CD8-positive, alpha-beta memory T cell (primary cell): ENCODE measurements around the gene PRUNE2. TPM values are rescaled to one million over a fixed set of nuclear protein-coding genes. Genes with fewer than 3 reads are reported as not detected.

Source experiments
- CTCF ChIA-PET: fragments of 350-600 bp; sonication (Branson Sonifier 250); formaldehyde crosslinking; loops from one replicate; lab custom pipeline; 2021; ENCODE audit warnings: antibody characterized with exemption; lab: Charles Lee
- POLR2A ChIA-PET: fragments of 350-600 bp; sonication (Branson Sonifier 250); formaldehyde crosslinking; loops from one replicate; lab custom pipeline; 2021; ENCODE audit warnings: antibody characterized with exemption; lab: Charles Lee
- DNase-seq, 5 donors: peaks; one replicate each; pipeline versions ENCODE4 v3.0.0 to v3.0.0-alpha.2; 2020 to 2022; ENCODE audit warnings: mixed read lengths in 1 of 5
- H3K27ac ChIP-seq: one replicate; pipeline ENCODE4 v1.7.0; 2013; ENCODE audit warnings: low read depth, mild to moderate bottlenecking, low read length, moderate library complexity
- H3K27me3 ChIP-seq: 2 replicates; pipeline ENCODE4 v1.7.0; 2013; ENCODE audit warnings: low read length, mild to moderate bottlenecking; ENCODE audit not compliant: insufficient read depth, poor library complexity, severe bottlenecking
- H3K36me3 ChIP-seq: 2 replicates; pipeline ENCODE4 v1.7.0; 2013; ENCODE audit warnings: mild to moderate bottlenecking, low read length, moderate library complexity; ENCODE audit not compliant: insufficient read depth
- H3K4me1 ChIP-seq: 2 replicates; pipeline ENCODE4 v1.7.0; 2013; ENCODE audit warnings: mild to moderate bottlenecking, low read length, moderate library complexity; ENCODE audit not compliant: insufficient read depth
- H3K4me3 ChIP-seq: 2 replicates; pipeline ENCODE4 v1.7.0; 2013; ENCODE audit warnings: mild to moderate bottlenecking, low read length
- H3K9me3 ChIP-seq: 2 replicates; pipeline ENCODE4 v1.7.0; 2013; ENCODE audit warnings: mild to moderate bottlenecking, low read length
- H3K27ac Mint-ChIP-seq, 8 donors: one replicate each; pipeline ENCODE4 v1.8.0; 2020 to 2021; ENCODE audit warnings: mixed read lengths in 8 of 8, mild to moderate bottlenecking in 6 of 8, inconsistent platforms in 3 of 8, moderate library complexity in 3 of 8
- H3K27me3 Mint-ChIP-seq, 2 donors: one replicate each; pipeline ENCODE4 v1.8.0; 2020 to 2021; ENCODE audit warnings: mixed read lengths in 2 of 2, mild to moderate bottlenecking in 1 of 2, moderate library complexity in 1 of 2
- H3K36me3 Mint-ChIP-seq, 3 donors: one replicate each; pipeline ENCODE4 v1.8.0; 2020 to 2021; ENCODE audit warnings: mixed read lengths in 3 of 3, inconsistent platforms in 1 of 3, mild to moderate bottlenecking in 1 of 3
- H3K4me1 Mint-ChIP-seq, 3 donors: one replicate each; pipeline ENCODE4 v1.8.0; 2020 to 2021; ENCODE audit warnings: mixed read lengths in 3 of 3, inconsistent platforms in 1 of 3, mild to moderate bottlenecking in 1 of 3
- H3K4me3 Mint-ChIP-seq, 7 donors: one replicate each; pipeline ENCODE4 v1.8.0; 2020 to 2021; ENCODE audit warnings: mixed read lengths in 7 of 7, mild to moderate bottlenecking in 6 of 7, moderate library complexity in 4 of 7, inconsistent platforms in 2 of 7
- H3K9me3 Mint-ChIP-seq, 5 donors: one replicate each; pipeline ENCODE4 v1.8.0; 2020 to 2022; ENCODE audit warnings: mixed read lengths in 5 of 5, mild to moderate bottlenecking in 3 of 5, moderate library complexity in 2 of 5, inconsistent platforms in 1 of 5
- polyA plus RNA-seq: library from polyadenylated mRNA; unstranded; fragments of 300-500 nt; fragmentation: Illumina TruSeq; gene quantifications from one replicate; pipeline ENCODE4 v1.2.3, GENCODE V29; 2021
- total RNA-seq, 2 experiments: library from RNA; stranded (reverse); gene quantifications; one replicate each; pipeline ENCODE4 v1.2.3, GENCODE V29; 2021

The PRUNE2 gene
- total and polyA plus RNA-seq, 3 experiments from 2014 or later = 0.21 to 0.53 (median 0.48) TPM

GRCh38 chr9:76704593-76705204 is 201.2 kb downstream of the PRUNE2 start:
- H3K4me3 Mint-ChIP-seq = no peak overlapping the region
- no peaks in the 10 kb centered on the region for H3K9me3 ChIP-seq
- peaks cover 0 to 5% (median 0%) of the 10 kb centered on the region in 3 donors for H3K4me1 Mint-ChIP-seq
- peak in 2 of 5 donors; percentile 28 to 31 for DNase-seq
- no peaks in the 10 kb centered on the region for H3K36me3 ChIP-seq
- H3K27ac Mint-ChIP-seq = peak overlapping the region in 1 of 8 donors; percentile 35
- H3K27me3 ChIP-seq = no peaks in the 10 kb centered on the region
- no peaks in the 10 kb centered on the region for H3K36me3 Mint-ChIP-seq
- H3K4me1 ChIP-seq = peaks cover 4% of the 10 kb centered on the region
- H3K9me3 Mint-ChIP-seq = no peaks in the 10 kb centered on the region
- peaks cover 16 to 65% of the 10 kb centered on the region in 2 donors for H3K27me3 Mint-ChIP-seq
- CTCF ChIA-PET = interaction anchor here (0.7 to 6.9 kb wide), 10 partner anchors 11 to 310 kb away, joined by 3 to 38 read pairs (median 4); partner anchors contain the start of gene RFK
- no peak overlapping the region for H3K27ac ChIP-seq
- H3K4me3 ChIP-seq = no peak overlapping the region
- POLR2A ChIA-PET = no interaction called here

DNA sequence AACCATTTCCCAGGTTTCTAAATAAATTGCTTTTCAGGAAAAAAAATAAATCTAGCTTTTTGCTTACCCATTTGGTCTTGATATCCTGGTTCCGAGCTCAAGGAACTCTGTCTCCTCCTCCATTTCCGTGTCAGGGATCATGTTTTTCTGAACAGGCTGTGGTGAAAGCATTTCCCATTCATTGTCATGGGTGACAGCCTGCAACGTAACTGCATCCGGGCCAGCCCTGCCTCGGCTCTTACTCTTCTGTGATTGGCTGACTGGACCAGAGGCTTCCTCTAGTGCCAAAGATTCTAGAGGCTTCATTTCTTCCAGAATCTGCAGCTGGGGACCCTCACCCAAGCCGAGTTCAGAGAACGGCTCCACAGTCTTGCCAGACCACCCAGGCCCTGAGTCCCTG is 202.6 kb downstream of the PRUNE2 start:
- POLR2A ChIA-PET = no interaction called here

DNA sequence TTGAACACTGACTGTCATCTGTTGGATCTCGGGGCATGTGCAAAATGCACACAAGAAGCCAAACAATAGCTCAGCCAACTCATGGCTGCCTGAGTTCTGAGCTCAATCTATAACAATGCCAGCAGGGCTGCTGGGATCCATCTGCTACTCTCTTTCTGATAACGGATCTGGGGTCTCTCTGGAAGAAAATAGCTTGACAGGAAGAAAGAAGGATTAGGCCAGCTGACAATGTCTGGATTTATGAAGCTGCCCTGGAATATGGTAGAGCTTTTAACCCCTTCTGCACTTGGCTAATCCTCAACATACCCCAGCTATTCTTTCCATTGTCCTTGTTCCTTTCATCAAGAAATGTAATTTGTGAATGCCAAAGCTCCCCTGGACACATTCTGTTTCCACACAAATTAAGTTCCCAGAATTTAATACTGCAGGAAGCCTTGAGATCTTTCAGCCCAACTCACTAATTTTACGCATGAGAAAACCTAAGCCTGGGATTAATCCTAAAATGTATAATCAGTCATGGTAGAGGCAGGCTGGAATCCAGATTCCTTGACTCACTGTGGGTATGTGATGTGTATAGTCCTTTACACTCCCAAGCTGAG is 204.4 kb downstream of the PRUNE2 start:
- peaks cover 12 to 38% of the 10 kb centered on the region in 2 donors for H3K27me3 Mint-ChIP-seq

More for the DNA sequence above, 202.6 kb downstream of the PRUNE2 start:
- Mint-ChIP-seq H3K27me3 (peaks cover 18 to 50% of the 10 kb centered on the region in 2 donors), H3K27ac (peak overlapping the region in 1 of 8 donors; percentile 74), H3K4me3 (no peak overlapping the region), H3K36me3 (no peaks in the 10 kb centered on the region), H3K4me1 (peaks cover 0 to 5% (median 0%) of the 10 kb centered on the region in 3 donors), H3K9me3 (no peaks in the 10 kb centered on the region)
- H3K27me3 ChIP-seq = no peaks in the 10 kb centered on the region
- H3K4me1 ChIP-seq = peaks cover 4% of the 10 kb centered on the region
- H3K36me3 ChIP-seq = no peaks in the 10 kb centered on the region
- no peak overlapping the region for H3K4me3 ChIP-seq
- H3K27ac ChIP-seq = no peak overlapping the region
- CTCF ChIA-PET = interaction anchor here (0.7 to 6.9 kb wide), 4 partner anchors 9 to 309 kb away, joined by 3 to 38 read pairs (median 10); partner anchors contain the start of gene RFK
- no peak for DNase-seq
- no peaks in the 10 kb centered on the region for H3K9me3 ChIP-seq

GRCh38 chr9:76700916-76701315 is 205.0 kb downstream of the PRUNE2 start:
- Histone ChIP-seq H3K4me1 (peaks cover 4% of the 10 kb centered on the region), H3K27me3 (no peaks in the 10 kb centered on the region), H3K9me3 (no peaks in the 10 kb centered on the region), H3K4me3 (no peak overlapping the region), H3K27ac (no peak overlapping the region), H3K36me3 (no peaks in the 10 kb centered on the region)
- Mint-ChIP-seq H3K27me3 (peaks cover 9 to 37% of the 10 kb centered on the region in 2 donors), H3K4me1 (peaks cover 0 to 5% (median 0%) of the 10 kb centered on the region in 3 donors), H3K9me3 (no peaks in the 10 kb centered on the region), H3K27ac (no peak overlapping the region), H3K36me3 (no peaks in the 10 kb centered on the region), H3K4me3 (no peak overlapping the region)
- DNase-seq = no peak
- CTCF ChIA-PET = interaction anchor here (0.7 to 6.9 kb wide), 4 partner anchors 9 to 253 kb away, joined by 3 to 38 read pairs (median 4); partner anchors contain the start of gene GCNT1
- POLR2A ChIA-PET = interaction anchor here (0.6 kb wide), 2 partner anchors 135 to 317 kb away, joined by 4 to 5 read pairs; no protein-coding TSS in a partner anchor

More for the DNA sequence above, 204.4 kb downstream of the PRUNE2 start:
- Histone ChIP-seq H3K9me3 (no peaks in the 10 kb centered on the region), H3K27me3 (no peaks in the 10 kb centered on the region), H3K4me3 (no peak overlapping the region), H3K4me1 (peaks cover 4% of the 10 kb centered on the region), H3K36me3 (no peaks in the 10 kb centered on the region), H3K27ac (no peak overlapping the region)
- H3K4me3 Mint-ChIP-seq = no peak overlapping the region
- ChIA-PET CTCF (interaction anchor here (0.7 to 6.9 kb wide), 4 partner anchors 10 to 254 kb away, joined by 3 to 38 read pairs (median 4); partner anchors contain the start of gene GCNT1), POLR2A (interaction anchor here (0.6 kb wide), 2 partner anchors 135 to 318 kb away, joined by 4 to 5 read pairs; no protein-coding TSS in a partner anchor)
- DNase-seq = no peak
- no peaks in the 10 kb centered on the region for H3K9me3 Mint-ChIP-seq
- peaks cover 0 to 5% (median 0%) of the 10 kb centered on the region in 3 donors for H3K4me1 Mint-ChIP-seq
- no peaks in the 10 kb centered on the region for H3K36me3 Mint-ChIP-seq
- no peak overlapping the region for H3K27ac Mint-ChIP-seq

DNA sequence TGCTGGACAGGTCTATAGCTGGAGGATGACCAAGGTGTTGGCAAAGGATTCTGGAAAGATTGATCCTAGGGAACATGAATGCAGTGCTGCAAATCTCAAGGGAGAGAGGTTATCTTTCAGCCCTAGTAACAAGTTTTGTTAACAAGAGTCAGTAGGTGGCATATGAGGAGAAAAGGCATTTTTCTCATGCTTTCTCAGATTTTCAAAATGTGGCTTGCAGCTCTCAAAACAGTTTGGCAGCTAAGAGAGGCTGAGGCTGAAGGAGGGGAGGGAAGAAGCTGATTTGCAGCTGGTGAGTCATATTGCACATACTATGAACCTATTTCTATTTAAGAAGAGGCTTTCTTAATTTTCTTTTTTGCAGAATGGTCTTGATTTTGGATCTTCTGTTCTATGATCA is 205.9 kb downstream of the PRUNE2 start:
- Mint-ChIP-seq H3K4me1 (peaks cover 0 to 5% (median 0%) of the 10 kb centered on the region in 3 donors), H3K4me3 (no peak overlapping the region), H3K27ac (no peak overlapping the region), H3K27me3 (peaks cover 11 to 40% of the 10 kb centered on the region in 2 donors), H3K36me3 (no peaks in the 10 kb centered on the region), H3K9me3 (no peaks in the 10 kb centered on the region)
- H3K9me3 ChIP-seq = no peaks in the 10 kb centered on the region
- ChIA-PET POLR2A (no interaction called here), CTCF (no interaction called here)
- no peak for DNase-seq
- no peak overlapping the region for H3K27ac ChIP-seq
- peaks cover 4% of the 10 kb centered on the region for H3K4me1 ChIP-seq
- no peaks in the 10 kb centered on the region for H3K36me3 ChIP-seq
- no peak overlapping the region for H3K4me3 ChIP-seq
- H3K27me3 ChIP-seq = no peaks in the 10 kb centered on the region

DNA sequence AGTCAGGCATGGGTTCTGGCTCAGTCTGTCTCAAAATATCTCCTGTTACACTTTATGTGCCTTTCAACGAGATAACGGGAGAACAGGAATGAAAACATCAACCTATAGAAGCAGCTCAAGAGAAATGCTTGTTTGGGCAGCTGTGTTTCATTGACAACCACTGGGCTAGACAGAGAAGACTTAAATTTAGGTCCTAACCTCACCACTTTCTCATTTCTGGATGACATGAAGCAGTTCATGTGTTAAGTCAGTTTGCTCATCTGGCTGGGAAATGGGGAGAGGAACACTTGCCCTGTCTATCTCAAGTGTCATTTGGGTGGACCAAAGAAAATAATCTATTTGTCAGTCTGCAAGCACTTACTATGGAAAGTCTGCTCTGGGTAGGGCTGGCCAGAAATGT is 208.4 kb downstream of the PRUNE2 start:
- H3K27me3 ChIP-seq = no peaks in the 10 kb centered on the region
- no peaks in the 10 kb centered on the region for H3K4me1 ChIP-seq
- H3K36me3 ChIP-seq = no peaks in the 10 kb centered on the region
- H3K27ac ChIP-seq = no peak overlapping the region
- Mint-ChIP-seq H3K27ac (no peak overlapping the region), H3K27me3 (peaks cover 8 to 26% of the 10 kb centered on the region in 2 donors), H3K4me3 (no peak overlapping the region), H3K4me1 (no peaks in the 10 kb centered on the region), H3K9me3 (no peaks in the 10 kb centered on the region), H3K36me3 (no peaks in the 10 kb centered on the region)
- ChIA-PET POLR2A (no interaction called here), CTCF (no interaction called here)
- H3K4me3 ChIP-seq = no peak overlapping the region
- no peak for DNase-seq
- H3K9me3 ChIP-seq = no peaks in the 10 kb centered on the region

DNA sequence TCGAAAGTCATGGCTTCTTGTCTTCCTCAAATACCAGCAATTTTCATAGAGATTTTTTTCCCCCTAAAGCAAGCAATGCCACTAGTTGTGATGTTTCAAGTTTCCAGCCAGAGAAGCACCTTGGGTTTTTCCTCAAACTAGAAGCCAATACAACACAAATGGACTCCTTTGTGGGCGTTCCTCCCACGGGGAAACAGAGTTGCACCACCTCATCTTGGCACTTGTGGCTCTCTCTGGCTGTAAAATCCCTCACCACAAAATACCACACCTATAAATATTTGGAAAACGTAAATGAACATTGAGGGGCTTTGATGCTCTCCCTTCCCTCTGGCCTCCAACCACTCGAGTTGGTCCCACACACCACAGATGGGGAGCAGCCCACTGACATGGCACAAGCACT is 208.8 kb downstream of the PRUNE2 start:
- ChIA-PET POLR2A (no interaction called here), CTCF (no interaction called here)
- no peak overlapping the region for H3K27ac ChIP-seq
- no peaks in the 10 kb centered on the region for H3K4me1 ChIP-seq
- Mint-ChIP-seq H3K9me3 (no peaks in the 10 kb centered on the region), H3K36me3 (no peaks in the 10 kb centered on the region), H3K4me1 (peaks cover under 1 to 3% (median 2%) of the 10 kb centered on the region in 3 donors), H3K27ac (no peak overlapping the region), H3K27me3 (peaks cover 12 to 27% of the 10 kb centered on the region in 2 donors), H3K4me3 (no peak overlapping the region)
- H3K9me3 ChIP-seq = no peaks in the 10 kb centered on the region
- no peak for DNase-seq
- no peaks in the 10 kb centered on the region for H3K36me3 ChIP-seq
- no peak overlapping the region for H3K4me3 ChIP-seq
- H3K27me3 ChIP-seq = no peaks in the 10 kb centered on the region

GRCh38 chr9:76693912-76694311 is 212.0 kb downstream of the PRUNE2 start:
- no peak overlapping the region for H3K4me3 ChIP-seq
- no peaks in the 10 kb centered on the region for H3K9me3 Mint-ChIP-seq
- H3K36me3 Mint-ChIP-seq = no peaks in the 10 kb centered on the region
- CTCF ChIA-PET = interaction anchor here (0.8 kb wide), 2 partner anchors 10 to 392 kb away, joined by 3 read pairs; no protein-coding TSS in a partner anchor
- no peak overlapping the region for H3K27ac ChIP-seq
- H3K9me3 ChIP-seq = no peaks in the 10 kb centered on the region
- H3K27me3 ChIP-seq = no peaks in the 10 kb centered on the region
- peaks cover 6 to 10% (median 7%) of the 10 kb centered on the region in 3 donors for H3K4me1 Mint-ChIP-seq
- no peaks in the 10 kb centered on the region for H3K4me1 ChIP-seq
- H3K27ac Mint-ChIP-seq = no peak overlapping the region
- peaks cover 17 to 55% of the 10 kb centered on the region in 2 donors for H3K27me3 Mint-ChIP-seq
- no peak for DNase-seq
- H3K36me3 ChIP-seq = no peaks in the 10 kb centered on the region
- H3K4me3 Mint-ChIP-seq = no peak overlapping the region
- POLR2A ChIA-PET = interaction anchor here (0.7 kb wide), 1 partner anchor 1543 kb away, joined by 4 read pairs; no protein-coding TSS in a partner anchor
